NAMALWA (cell line): ENCODE results near the gene NR3C2.

ENCODE experiments used
- DNase-seq: peaks from one replicate; pipeline ENCODE4 v3.0.0-alpha.2; 2015; ENCODE audit warnings: low spot score

NR3C2 gene

GRCh38 chr4:148074462-148074861 lies 367.8 kb downstream of the NR3C2 start:
- DNase-seq: no peak

GRCh38 chr4:148073349-148073748 lies 368.9 kb downstream of the NR3C2 start:
- no peak for DNase-seq

DNA sequence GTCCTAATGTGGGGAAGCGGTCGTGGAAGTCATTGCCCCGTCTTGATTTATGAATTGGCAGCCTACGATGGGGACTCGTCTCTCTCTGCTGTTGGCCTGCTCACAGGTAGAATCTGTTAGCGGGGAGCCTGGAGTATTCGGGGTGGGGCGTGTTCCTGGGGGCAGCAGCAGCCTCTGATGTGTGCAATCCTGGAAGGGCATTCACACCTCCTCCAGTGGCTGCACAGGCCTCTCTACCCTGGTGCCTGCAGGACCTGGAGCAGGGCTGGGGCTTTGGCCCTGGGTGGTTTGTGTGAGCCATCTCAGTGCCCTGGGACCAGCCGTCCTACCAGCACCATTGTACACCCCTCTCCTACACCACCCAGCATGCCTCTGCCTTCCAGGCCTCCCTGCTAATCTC lies 369.4 kb downstream of the NR3C2 start:
- no peak for DNase-seq

DNA sequence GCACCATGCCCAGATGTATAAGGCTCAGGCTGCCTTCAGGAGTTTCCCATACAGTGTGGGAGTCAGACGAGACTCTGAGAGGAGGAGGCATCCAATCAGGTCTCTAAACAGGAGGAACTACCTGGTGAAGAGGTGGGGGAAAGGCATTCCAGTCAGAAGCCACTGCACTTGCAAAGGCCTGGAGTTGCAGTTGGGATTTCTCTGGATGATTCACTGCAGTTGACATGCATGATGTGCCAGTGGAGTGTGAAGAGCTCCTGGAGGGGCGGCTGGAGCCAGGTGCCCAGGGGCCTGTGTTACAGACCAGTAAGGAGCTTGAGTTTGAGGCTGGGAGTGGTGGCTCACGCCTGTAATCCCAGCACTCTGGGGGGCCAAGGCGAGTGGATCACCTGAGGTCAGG lies 371.2 kb downstream of the NR3C2 start:
- no peak for DNase-seq

GRCh38 chr4:148069895-148070178 lies 372.4 kb downstream of the NR3C2 start:
- no peak for DNase-seq

DNA sequence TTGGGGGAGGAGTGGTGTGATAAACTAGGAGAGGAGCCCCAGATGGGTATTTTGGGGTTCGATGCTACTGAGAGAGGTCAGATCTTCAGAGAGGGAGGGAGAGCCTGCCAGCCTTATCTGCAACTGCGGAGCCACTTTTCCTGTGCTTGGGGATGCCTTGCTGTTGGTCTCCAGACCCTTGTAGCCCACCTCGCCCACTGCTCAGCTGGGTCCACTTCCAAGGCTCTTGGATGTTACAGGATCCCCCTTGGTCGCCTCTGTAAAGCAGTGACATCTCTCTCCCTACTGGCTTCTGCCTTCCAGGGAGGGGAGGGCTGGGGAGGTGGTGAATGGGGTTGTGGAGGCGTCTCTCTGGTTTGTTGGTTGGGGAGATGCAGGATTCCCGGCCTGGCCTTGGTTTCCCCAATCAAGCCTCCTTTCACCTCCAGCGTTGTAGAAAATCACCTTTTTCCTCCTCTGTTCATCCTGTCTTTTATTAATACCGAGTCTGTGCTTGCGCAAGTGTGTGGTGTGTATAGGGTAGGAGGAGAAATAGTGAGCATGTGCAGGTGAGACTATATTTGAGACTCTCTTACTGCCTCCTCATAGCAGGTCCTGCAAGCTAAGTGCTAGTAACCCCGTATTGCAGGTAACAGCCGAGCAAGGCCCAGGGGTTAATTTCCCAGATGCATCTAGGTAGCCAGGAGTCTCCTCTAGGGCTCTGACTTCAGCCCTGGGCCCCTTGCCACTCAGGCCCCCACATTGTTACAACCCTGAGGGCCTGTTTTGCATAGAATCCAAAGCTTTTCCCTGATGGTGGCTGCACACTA lies 372.9 kb downstream of the NR3C2 start:
- no peak for DNase-seq

DNA sequence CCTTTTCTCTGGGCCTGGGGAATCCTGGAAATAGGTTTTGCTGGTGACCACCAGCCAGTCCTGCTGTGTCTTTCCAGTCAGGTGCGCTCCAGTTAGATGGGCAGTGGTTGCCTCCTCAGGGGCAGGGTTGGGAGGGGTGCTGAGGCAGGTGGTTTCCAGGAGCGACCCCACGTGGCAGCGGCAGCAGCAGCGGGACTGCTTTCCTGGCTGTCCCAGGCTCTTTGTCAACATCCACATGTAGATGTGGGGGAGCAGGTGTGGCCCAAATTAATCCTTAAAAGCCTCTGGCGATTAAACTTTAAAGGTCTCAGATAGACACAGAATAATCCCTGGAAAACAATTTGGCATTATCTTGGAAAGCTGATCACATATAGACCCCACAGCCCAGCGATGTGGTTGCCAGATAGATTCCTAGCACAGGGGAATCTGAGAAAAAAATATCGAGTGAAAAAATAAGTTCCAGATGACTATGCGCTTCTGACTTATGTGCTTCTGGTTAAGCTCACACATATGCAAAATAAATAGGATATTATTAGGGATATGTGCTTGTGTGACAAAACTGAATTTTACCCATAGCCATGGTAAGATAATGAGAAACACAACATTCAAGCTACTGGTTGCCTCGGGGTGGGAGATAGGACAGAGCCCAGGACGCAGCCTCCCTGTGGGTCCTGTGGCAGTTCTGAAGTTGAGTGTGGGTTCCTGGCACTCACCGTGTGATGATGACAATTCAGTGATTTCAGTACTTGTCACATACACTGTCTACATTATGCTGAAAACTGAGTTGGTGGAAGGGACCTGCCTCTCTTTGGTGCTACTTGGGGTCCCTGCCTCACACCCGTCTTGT lies 373.9 kb downstream of the NR3C2 start:
- no peak for DNase-seq

DNA sequence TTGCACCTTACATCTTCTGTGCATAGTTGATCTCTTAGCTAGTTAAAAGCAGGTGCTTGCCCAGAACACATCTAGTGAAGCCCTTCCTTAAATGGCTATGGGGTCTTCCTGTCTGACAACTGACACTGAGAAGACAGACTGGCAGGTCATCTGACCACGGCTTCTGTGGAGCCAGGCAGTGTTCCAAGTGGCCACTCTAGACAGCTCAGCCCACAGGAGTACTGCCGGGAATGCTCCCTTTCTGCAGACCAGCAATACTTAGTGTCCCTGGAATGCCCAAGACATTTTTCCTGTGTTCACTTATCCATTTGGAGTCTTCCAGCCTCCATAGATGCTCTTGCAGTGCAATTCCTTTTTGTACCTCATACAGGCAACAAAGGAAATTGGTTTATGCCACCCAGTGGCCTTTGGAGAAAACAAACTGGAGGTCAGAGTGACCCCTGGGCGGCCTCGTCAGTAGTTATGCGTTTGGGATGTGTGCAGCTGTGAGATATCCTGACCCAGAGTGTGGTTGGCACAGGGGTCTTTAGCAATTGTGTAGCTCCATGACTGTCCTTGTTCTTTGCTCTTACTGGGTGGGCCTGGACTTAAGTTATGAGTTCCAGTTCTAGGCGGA lies 374.8 kb downstream of the NR3C2 start:
- no peak for DNase-seq

DNA sequence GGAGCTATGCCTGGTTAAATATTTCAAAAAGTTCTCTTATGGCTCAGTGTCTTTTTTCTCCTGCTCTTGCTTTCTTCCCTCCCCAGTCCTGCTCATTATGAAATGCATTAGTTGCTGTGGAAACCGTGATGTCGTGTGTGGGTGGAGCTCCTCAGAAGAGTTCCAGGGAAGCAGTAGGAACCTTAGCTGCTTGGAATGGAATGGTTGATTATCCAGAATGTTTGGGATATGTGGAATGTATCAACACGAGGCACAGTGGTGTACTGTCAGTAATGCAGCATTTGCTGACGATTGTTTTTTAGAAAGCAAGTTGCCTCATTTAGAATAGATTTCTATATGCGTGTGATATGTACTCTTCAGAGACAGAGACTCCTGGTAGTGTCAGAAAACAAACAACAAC lies 377.1 kb downstream of the NR3C2 start:
- no peak for DNase-seq

- DNase-seq: no peak
Measured at GRCh38 chr4:148064451-148064850, 377.8 kb downstream of the NR3C2 start.

DNA sequence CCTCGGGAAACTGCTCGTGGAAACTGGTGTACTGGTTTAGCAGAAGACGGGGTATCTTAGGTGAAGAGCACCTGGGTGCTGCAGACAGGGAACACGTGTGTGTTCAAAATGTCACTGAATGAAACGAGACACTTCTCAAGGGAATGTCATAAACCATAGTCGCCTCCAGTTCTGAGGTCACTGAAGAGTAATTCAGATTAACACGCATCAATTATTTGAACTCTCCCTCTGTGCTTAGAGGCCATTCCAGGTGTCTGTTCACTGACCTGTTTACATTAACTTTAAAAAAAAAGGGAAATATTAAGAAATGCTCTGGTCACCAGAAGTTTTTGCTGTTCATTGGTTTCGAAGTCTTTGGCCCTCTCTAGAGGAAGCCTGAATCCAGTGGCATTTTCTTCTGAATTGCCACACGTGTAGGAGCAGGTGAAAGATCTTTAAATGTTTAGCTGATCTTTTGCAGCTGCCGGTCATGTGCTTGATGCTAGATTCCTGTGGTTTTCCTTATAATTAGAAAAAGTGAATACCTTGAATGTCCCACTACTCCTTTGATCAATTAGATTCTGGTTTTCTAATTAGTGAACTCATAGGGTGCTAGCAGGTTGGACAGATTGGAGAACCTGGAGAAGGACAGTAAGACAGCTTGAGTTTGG lies 379.8 kb downstream of the NR3C2 start:
- no peak for DNase-seq

- no peak for DNase-seq
Measured at GRCh38 chr4:148061795-148062194, 380.4 kb downstream of the NR3C2 start.

- no peak for DNase-seq
Measured at GRCh38 chr4:148061141-148061481, 381.1 kb downstream of the NR3C2 start.

DNA sequence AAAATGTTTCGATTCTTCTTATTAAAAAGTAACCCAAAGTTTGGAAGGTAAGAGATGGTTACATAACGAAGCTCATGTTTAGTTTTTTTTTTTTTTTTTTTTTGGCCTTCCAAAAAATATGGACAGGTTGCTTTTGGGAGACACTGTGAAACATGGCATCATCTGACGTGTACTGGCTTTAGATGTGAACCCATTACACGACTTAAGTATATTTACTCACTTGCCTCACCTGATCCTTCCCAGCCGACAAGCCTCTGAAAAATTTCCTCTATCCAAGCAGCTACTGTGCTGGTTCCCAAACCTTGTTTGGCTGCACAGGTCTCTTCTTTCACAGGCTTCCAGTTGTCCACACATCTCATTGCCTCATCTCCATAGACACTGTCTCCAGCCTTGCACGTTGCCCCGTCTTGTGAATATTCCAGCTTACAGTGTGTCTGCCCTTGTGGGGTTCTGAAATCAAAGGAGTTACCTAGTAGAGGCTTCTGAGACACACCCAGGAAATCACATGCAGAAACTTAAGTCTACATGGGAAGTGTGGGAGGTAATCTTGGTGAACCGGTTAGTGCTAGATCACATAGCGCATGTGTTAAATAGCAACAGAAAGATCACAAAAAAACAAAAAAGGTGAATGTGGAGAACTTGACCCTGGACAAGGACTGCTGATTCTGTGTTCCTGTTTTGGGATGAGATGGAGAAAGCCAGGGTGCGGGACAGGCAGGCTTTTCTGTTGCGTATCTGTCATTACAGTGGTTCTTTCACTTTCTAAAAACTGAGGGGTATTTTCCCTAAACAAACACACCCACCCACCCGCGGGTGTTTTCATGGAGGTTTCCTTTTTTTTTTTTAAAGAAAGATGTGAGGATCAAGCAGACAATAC lies 381.7 kb downstream of the NR3C2 start:
- DNase-seq: no peak

DNA sequence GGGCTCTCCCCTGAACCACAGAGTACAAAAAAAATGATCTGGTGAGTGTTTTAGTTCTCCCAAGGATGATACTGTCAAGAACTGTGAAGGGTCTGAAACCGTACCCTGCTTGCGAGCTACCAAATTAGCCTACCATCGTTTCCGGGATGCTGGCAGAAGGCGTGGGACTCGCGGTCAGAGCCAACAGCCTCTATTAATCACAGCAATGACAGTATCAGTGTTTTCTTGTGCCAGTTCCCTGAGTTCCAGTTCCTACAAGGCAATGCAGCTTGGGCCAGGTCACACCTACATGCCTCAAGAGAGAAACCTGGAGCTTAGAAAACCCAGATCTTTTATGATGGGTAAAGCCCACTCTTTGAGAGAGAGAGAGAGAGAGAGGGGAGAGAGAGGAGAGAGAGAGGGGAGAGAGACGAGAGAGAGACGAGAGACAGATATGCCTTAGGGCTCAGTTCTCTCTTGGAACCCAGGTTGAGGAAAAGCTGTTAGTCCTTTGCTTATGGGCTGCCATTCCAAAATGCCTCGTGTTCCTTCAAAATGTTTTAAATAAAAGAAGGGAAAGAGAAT lies 382.5 kb downstream of the NR3C2 start:
- no peak for DNase-seq

DNA sequence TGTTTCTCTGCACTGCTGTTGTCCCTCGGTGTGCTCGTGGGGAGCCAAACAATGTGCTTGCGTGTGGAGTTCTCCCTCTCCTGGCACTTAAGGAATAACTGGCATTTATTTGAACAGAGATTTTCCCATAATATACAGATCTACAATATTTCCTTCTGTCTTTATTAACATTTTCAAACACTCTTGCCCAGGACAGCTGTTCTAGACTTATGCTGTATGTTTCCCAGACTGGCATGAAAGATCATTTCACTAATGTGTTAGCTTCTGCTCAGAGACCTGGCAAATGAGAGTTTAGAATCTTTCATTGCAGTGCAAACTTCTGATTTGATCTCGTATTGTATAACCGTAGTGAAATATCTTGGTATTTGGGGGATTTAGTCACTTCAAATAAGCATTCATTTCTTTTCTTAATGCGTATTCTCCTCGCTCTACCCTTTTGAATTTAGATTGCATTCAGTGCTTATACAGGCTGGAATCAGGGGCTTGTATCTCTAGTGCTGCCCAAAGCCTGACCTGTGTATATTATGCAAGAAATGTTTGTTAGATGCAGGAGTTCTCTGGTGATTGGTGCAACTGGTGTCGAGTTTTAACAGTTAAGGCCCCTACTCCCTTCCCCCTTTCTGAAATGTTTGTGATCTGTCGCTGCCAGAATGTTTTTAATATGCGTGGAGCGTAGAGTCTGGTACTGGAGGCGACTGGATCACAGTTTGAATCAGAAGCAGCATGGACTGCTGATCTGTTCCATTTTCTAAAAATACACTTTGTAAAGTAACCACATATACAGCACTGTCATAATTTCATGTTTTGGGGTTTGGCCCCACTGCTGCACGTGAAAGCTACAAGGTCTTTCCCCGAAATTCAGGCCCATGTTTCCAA lies 384.0 kb downstream of the NR3C2 start:
- no peak for DNase-seq

DNA sequence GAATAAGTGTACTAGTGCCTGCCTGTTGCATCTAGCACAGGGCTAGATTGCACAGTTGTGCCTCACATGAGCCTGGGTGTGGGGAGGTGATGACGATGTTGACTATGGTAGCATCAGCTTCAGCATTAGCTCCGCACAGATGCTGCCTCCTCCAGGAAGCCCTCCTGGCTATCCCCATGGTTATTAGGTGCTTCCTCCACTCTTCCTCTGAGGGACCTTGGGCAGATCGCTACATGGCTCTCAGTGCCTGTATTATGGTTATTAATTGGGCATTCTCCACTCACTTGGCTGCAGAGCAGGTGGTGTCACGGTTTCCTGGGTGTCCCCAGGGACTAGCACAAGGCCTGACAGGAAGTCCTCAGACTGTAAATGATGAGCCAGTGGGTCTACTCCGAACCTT lies 384.7 kb downstream of the NR3C2 start:
- peak; percentile 52 for DNase-seq

GRCh38 chr4:148056879-148057278 lies 385.3 kb downstream of the NR3C2 start:
- peak; percentile 94 for DNase-seq

DNA sequence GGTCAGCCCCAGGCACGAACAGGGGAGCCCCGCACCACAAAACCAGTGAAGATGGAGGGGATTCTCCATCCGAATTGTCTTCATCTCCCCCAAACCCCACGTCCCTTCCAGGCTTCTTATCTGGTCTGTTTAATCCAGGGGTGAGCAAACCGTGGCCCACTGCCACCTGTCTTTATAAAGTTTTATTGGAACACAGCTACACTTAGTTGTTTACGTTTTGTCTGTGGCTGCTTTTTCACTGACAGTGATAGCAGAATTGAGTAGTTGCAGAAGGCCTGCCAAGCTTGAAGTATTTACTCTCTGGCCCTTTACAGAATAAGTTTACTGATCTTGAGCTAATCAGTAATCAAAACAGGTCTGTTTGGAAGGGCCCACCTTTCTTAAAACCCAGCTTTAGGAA lies 386.4 kb downstream of the NR3C2 start:
- DNase-seq: no peak

- DNase-seq: peak; percentile 34
Measured at GRCh38 chr4:148054275-148054674, 387.9 kb downstream of the NR3C2 start.
